GM12878 (cell line): Measurements from ENCODE around the gene OGFOD3. TPM values are rescaled to one million over a fixed set of nuclear protein-coding genes. Genes with fewer than 3 reads are reported as not detected.
"Not testable (repeated sequence)": the region's sequence is repeated elsewhere in the genome, so short reads cannot be mapped to it uniquely, and the experiment has no call there.

Experiments
- ATAC-seq: fragments of 200-7000 bp; cut with Tn5 transposase; 3 replicates; pipeline ENCODE4 v1.9.1; 2020; ENCODE audit warnings: mild to moderate bottlenecking, moderate library complexity
- BruUV-seq: library from RNA; stranded (reverse); fragments of 400-500 nt; replicated peaks from 2 replicates; lab custom pipeline; 2021; lab: Mats Ljungman, UMichigan
- CTCF ChIA-PET: fragments of 300-600 bp; sonication (Branson Sonifier 250); formaldehyde crosslinking; extraction: SDS; loops from one replicate; lab custom pipeline; 2021; ENCODE audit warnings: inconsistent platforms; lab: Yijun Ruan, JAX
- POLR2A ChIA-PET: fragments of 350-600 bp; formaldehyde crosslinking; extraction: SDS; loops from one replicate; lab custom pipeline; 2021; ENCODE audit warnings: inconsistent platforms; lab: Charles Lee
- RAD21 ChIA-PET: fragments of 300-600 bp; sonication (Branson Sonifier 250); formaldehyde crosslinking; loops from one replicate; lab custom pipeline; 2023; ENCODE audit warnings: antibody characterized with exemption; ENCODE audit not compliant: unreplicated experiment; lab: Charles Lee
- SMC1A ChIA-PET: fragments of 300-600 bp; sonication (Branson Sonifier 250); formaldehyde crosslinking; loops from one replicate; lab custom pipeline; 2023; ENCODE audit not compliant: unreplicated experiment, uncharacterized antibody; lab: Charles Lee
- DNase-seq: peaks from one replicate; pipeline ENCODE4 v3.0.0-alpha.2; 2011; ENCODE audit warnings: low read depth, low spot score
- FAIRE-seq: peaks from 3 replicates; lab custom pipeline; 2011; peaks lifted over from hg19 to GRCh38; lab: Jason Lieb, UNC
- H2AFZ ChIP-seq: 2 replicates; pipeline ENCODE4 v1.6.0; 2011; ENCODE audit warnings: low read depth, low read length, control low read depth; ENCODE audit not compliant: control insufficient read depth
- H3K27ac ChIP-seq: 2 replicates; pipeline ENCODE4 v1.5.1; 2011; ENCODE audit warnings: control low read depth; ENCODE audit not compliant: control insufficient read depth, insufficient read depth
- H3K27me3 ChIP-seq, 2 experiments: replicated peaks in 1 of 2; 2 replicates each; pipeline versions ENCODE4 v1.6.0 to v1.6.1; 2011; ENCODE audit warnings: low read length in 1 of 2; ENCODE audit not compliant: control insufficient read depth in 2 of 2, insufficient read depth in 2 of 2
- H3K36me3 ChIP-seq, 2 experiments: 2 replicates each; pipeline ENCODE4 v1.5.1; 2011; ENCODE audit warnings: low read length in 1 of 2; ENCODE audit not compliant: control insufficient read depth in 2 of 2, insufficient read depth in 2 of 2
- H3K4me1 ChIP-seq: 2 replicates; pipeline ENCODE4 v1.6.1; 2011; ENCODE audit warnings: mild to moderate bottlenecking, low read length, moderate library complexity, mixed read lengths; ENCODE audit not compliant: control insufficient read depth, insufficient read depth
- H3K4me2 ChIP-seq: 2 replicates; pipeline ENCODE4 v1.6.0; 2011; ENCODE audit warnings: control low read depth; ENCODE audit not compliant: control insufficient read depth, insufficient read depth
- H3K4me3 ChIP-seq: fragments of 200-600 bp; sonication (generic); 2 replicates; pipeline ENCODE4 v1.5.1; 2016
- H3K79me2 ChIP-seq: 2 replicates; pipeline ENCODE4 v1.6.0; 2011; ENCODE audit warnings: low read length; ENCODE audit not compliant: control insufficient read depth, insufficient read depth
- H3K9ac ChIP-seq: 2 replicates; pipeline ENCODE4 v1.8.0; 2011; ENCODE audit warnings: low read length, control low read depth, mixed read lengths; ENCODE audit not compliant: control insufficient read depth, insufficient read depth
- H3K9me3 ChIP-seq: replicated peaks from 3 replicates; pipeline ENCODE4 v1.5.1; 2011; ENCODE audit warnings: mild to moderate bottlenecking, low read length; ENCODE audit not compliant: control insufficient read depth, insufficient read depth
- H4K20me1 ChIP-seq: 2 replicates; pipeline ENCODE4 v1.6.0; 2011; ENCODE audit not compliant: control insufficient read depth, insufficient read depth
- CREB1 ChIP-seq: IDR thresholded peaks from 2 replicates; pipeline ENCODE4 v1.6.1; 2012; ENCODE audit warnings: low read depth, mild to moderate bottlenecking, inconsistent platforms
- E2F4 ChIP-seq: IDR thresholded peaks from 2 replicates; pipeline ENCODE4 v1.6.1; 2012; ENCODE audit warnings: low read depth, low read length, improper control_type of control experiment
- ELK1 ChIP-seq: IDR thresholded peaks from 2 replicates; pipeline ENCODE4 v1.6.1; 2012; ENCODE audit warnings: low read depth, low read length, improper control_type of control experiment
- KAT2A ChIP-seq: conservative IDR thresholded peaks from 2 replicates; pipeline ENCODE4 v1.6.1; 2011; ENCODE audit warnings: low read depth, low read length; ENCODE audit not compliant: control insufficient read depth
- MTA2 ChIP-seq: fragments of 450-650 bp; IDR thresholded peaks from 2 replicates; pipeline ENCODE4 v1.6.1; 2016; ENCODE audit warnings: low read depth, mild to moderate bottlenecking, moderate library complexity
- NBN ChIP-seq: fragments of 450-650 bp; IDR thresholded peaks from 2 replicates; pipeline ENCODE4 v1.6.1; 2016
- RCOR1 ChIP-seq: conservative IDR thresholded peaks from 2 replicates; pipeline ENCODE4 v1.6.1; 2012; ENCODE audit warnings: low read depth, low read length, improper control_type of control experiment
- WRNIP1 ChIP-seq: IDR thresholded peaks from 2 replicates; pipeline ENCODE4 v1.6.1; 2011; ENCODE audit warnings: low read depth, low read length, improper control_type of control experiment, borderline replicate concordance
- WGBS: methylation state at CpG from one replicate; pipeline ENCODE4 v1.1.6; 2016; ENCODE audit warnings: low lambda C conversion rate; ENCODE audit not compliant: insufficient replicate concordance, insufficient coverage; ENCODE audit errors: missing lambda C conversion rate; 5-methylcytosine and 5-hydroxymethylcytosine counted together
- in situ Hi-C: fragments of 300-500 bp; cut with MboI; formaldehyde crosslinking; loops from 9 replicates; pipeline ENCODE4 v1.14.3; 2018; ENCODE audit warnings: mixed read lengths
- intact Hi-C: fragments of 100-400 bp; cut with micrococcal nuclease; formaldehyde crosslinking; loops from one replicate; pipeline ENCODE4 v1.14.2; 2022; ENCODE audit not compliant: unreplicated experiment
- polyA plus RNA-seq, 11 experiments: library from polyadenylated mRNA; depleted of rRNA in 4 of 11; unstranded in 6 of 11; stranded (reverse) in 5 of 11; fragments of >200 nt; fragmentation: Nextera tagmentation in 4 of 11; fragmentation: Illumina TruSeq in 1 of 11; extraction: Ambion mirVana in 4 of 11; extraction: Trizol in 1 of 11; gene quantifications; 1 replicate in 1 of 11; 2 replicates in 10 of 11; pipeline versions ENCODE4 v1.2.1 to v1.2.3, GENCODE V29; 2011 to 2016; ENCODE audit warnings: inconsistent platforms in 2 of 11, missing spikeins in 2 of 11, low read depth in 1 of 11
- total RNA-seq, 4 experiments: library from RNA; depleted of rRNA in 3 of 4; stranded (reverse); fragments of >200 nt in 3 of 4; fragmentation: Illumina TruSeq in 1 of 4; extraction: Trizol in 1 of 4; gene quantifications; 2 replicates each; pipeline versions ENCODE4 v1.2.1 to v1.2.3, GENCODE V29; 2013 to 2021

The OGFOD3 gene
- total and polyA plus RNA-seq, 10 of the 15 experiments (the other 5 are each of a cell fraction or from before 2014, with no cell fraction given) = 0.48 to 28.4 (median 18.3) TPM

- CTCF ChIA-PET = interaction anchor here (0.6 to 4.1 kb wide), 5 partner anchors 46 to 138 kb away, joined by 3 to 22 read pairs (median 3); no protein-coding TSS in a partner anchor
- H4K20me1 ChIP-seq = peaks cover 5% of the 10 kb centered on the region
- H3K36me3 ChIP-seq = no peaks in the 10 kb centered on the region; a peak in 1 of 4 replicates
- SMC1A ChIA-PET = interaction anchor here (2.0 kb wide), 1 partner anchor 60 kb away, joined by 8 read pairs; no protein-coding TSS in a partner anchor
- POLR2A ChIA-PET = no interaction called here
- H3K9ac ChIP-seq = no peak overlapping the region
- H3K27me3 ChIP-seq = no peaks in the 10 kb centered on the region
- no peak overlapping the region for H3K27ac ChIP-seq
- RAD21 ChIA-PET = interaction anchor here (1.0 kb wide), 2 partner anchors 10 to 63 kb away, joined by 3 to 4 read pairs; no protein-coding TSS in a partner anchor
- no peak overlapping the region for H3K4me3 ChIP-seq
- H2AFZ ChIP-seq = no peak overlapping the region
- 0 out of 2 replicates have a peak, but pooled peaks cover 3% of the 10 kb centered on the region for H3K4me1 ChIP-seq
- FAIRE-seq (no peak), DNase-seq (no peak), ATAC-seq (no peak)
- TF ChIP-seq RCOR1 = no peak
- no peak for TF ChIP-seq KAT2A
- TF ChIP-seq CREB1 = no peak
- no peak for TF ChIP-seq ELK1
- TF ChIP-seq E2F4 = no peak
- TF ChIP-seq WRNIP1 = no peak
- no peak for TF ChIP-seq MTA2
- no peak for TF ChIP-seq NBN
- in situ Hi-C loops (no loop called here), intact Hi-C loops (loop anchor here (5.0 kb wide), 1 partner anchor 181 kb away; no protein-coding TSS in a partner anchor)
- no peaks in the 10 kb centered on the region for H3K9me3 ChIP-seq
- no TSS peak for BruUV-seq
- WGBS = 89% methylated on average over 26 of the region's 29 CpGs
- H3K79me2 ChIP-seq = no peaks in the 10 kb centered on the region
- H3K4me2 ChIP-seq = no peak overlapping the region
These were observed 5.6 kb downstream of the OGFOD3 start for GRCh38 chr17:82412535-82413520.

- RAD21 ChIA-PET, H3K36me3 ChIP-seq, H3K4me2 ChIP-seq, BruUV-seq, H4K20me1 ChIP-seq, SMC1A ChIA-PET, ATAC-seq, in situ Hi-C loops, FAIRE-seq, H3K27ac ChIP-seq, H3K4me3 ChIP-seq, H3K9ac ChIP-seq, H3K4me1 ChIP-seq, H3K9me3 ChIP-seq, DNase-seq, H3K79me2 ChIP-seq, H3K27me3 ChIP-seq, H2AFZ ChIP-seq, POLR2A ChIA-PET: not testable (repeated sequence)
- 94% methylated on average over 14 of the region's 16 CpGs for WGBS
- intact Hi-C loops = loop anchor here (5.0 kb wide), 1 partner anchor 180 kb away; no protein-coding TSS in a partner anchor
- CTCF ChIA-PET = interaction anchor here (4.1 kb wide), 1 partner anchor 62 kb away, joined by 22 read pairs; no protein-coding TSS in a partner anchor
These were observed 6.3 kb downstream of the OGFOD3 start for GRCh38 chr17:82412081-82412480.
